MCF 10A (cell line): ENCODE data around the gene CHKB. TPM values are rescaled to one million over a fixed set of nuclear protein-coding genes. Genes with fewer than 3 reads are reported as not detected.

Experiments used
- BruUV-seq: library from RNA; stranded (reverse); fragments of 400-500 nt; replicated peaks from 2 replicates; lab custom pipeline; 2021; lab: Mats Ljungman, UMichigan
- CTCF ChIA-PET: fragments of 300-600 bp; sonication (Branson Sonifier 250); formaldehyde crosslinking; extraction: SDS; loops from one replicate; lab custom pipeline; 2021; ENCODE audit warnings: antibody characterized with exemption, inconsistent platforms; lab: Yijun Ruan, JAX
- POLR2A ChIA-PET: fragments of 300-600, 350-650 bp; sonication (Branson Sonifier 250); formaldehyde crosslinking; extraction: SDS; loops from one replicate; lab custom pipeline; 2020; ENCODE audit warnings: antibody characterized with exemption, inconsistent platforms; lab: Yijun Ruan, JAX
- DNase-seq: peaks from one replicate; pipeline ENCODE4 v3.0.0-alpha.2; 2018; ENCODE audit not compliant: unreplicated experiment
- H3K27ac Mint-ChIP-seq: one replicate; pipeline ENCODE4 v1.8.0; 2022; ENCODE audit warnings: mild to moderate bottlenecking, low read depth, mixed read lengths; ENCODE audit not compliant: unreplicated experiment
- H3K27me3 Mint-ChIP-seq: one replicate; pipeline ENCODE4 v1.8.0; 2022; ENCODE audit warnings: mixed read lengths; ENCODE audit not compliant: insufficient read depth, unreplicated experiment
- H3K36me3 Mint-ChIP-seq: one replicate; pipeline ENCODE4 v1.8.0; 2022; ENCODE audit warnings: mild to moderate bottlenecking, moderate library complexity, mixed read lengths; ENCODE audit not compliant: insufficient read depth, unreplicated experiment
- H3K4me1 Mint-ChIP-seq: one replicate; pipeline ENCODE4 v1.8.0; 2022; ENCODE audit warnings: mixed read lengths; ENCODE audit not compliant: insufficient read depth, unreplicated experiment
- H3K4me3 Mint-ChIP-seq: one replicate; pipeline ENCODE4 v1.8.0; 2022; ENCODE audit warnings: mild to moderate bottlenecking, moderate library complexity, mixed read lengths; ENCODE audit not compliant: unreplicated experiment
- H3K9me3 Mint-ChIP-seq: one replicate; pipeline ENCODE4 v1.8.0; 2022; ENCODE audit warnings: mixed read lengths; ENCODE audit not compliant: unreplicated experiment
- CTCF ChIP-seq: fragments of 200-600 bp; IDR thresholded peaks from one replicate; pipeline ENCODE4 v1.8.0; 2022; ENCODE audit warnings: antibody characterized with exemption, mild to moderate bottlenecking; ENCODE audit not compliant: unreplicated experiment
- intact Hi-C: fragments of 100-400 bp; cut with micrococcal nuclease; formaldehyde crosslinking; loops from 2 replicates; pipeline ENCODE4 v1.14.1; 2022
- total RNA-seq: library from RNA; stranded (reverse); gene quantifications from 2 replicates; pipeline ENCODE4 v1.2.3, GENCODE V29; 2022

The CHKB gene
- total RNA-seq, 1 experiment from 2014 or later = 60.6 TPM

- Mint-ChIP-seq H3K27ac (peak overlapping the region; percentile 47), H3K36me3 (peaks cover 10% of the 10 kb centered on the region), H3K4me1 (peaks cover 31% of the 10 kb centered on the region), H3K4me3 (peak overlapping the region; percentile 68), H3K27me3 (no peaks in the 10 kb centered on the region), H3K9me3 (no peaks in the 10 kb centered on the region)
- no TSS peak for BruUV-seq
- ChIA-PET CTCF (interaction anchor here (0.6 to 5.8 kb wide), 6 partner anchors 42 to 281 kb away, joined by 3 to 46 read pairs (median 6); no protein-coding TSS in a partner anchor), POLR2A (interaction anchor here (1.1 to 3.3 kb wide), 10 partner anchors 39 to 379 kb away, joined by 3 to 74 read pairs (median 8); partner anchors contain the start of genes CHKB, LMF2, NCAPH2 and SCO2)
- TF ChIP-seq CTCF = no peak
- intact Hi-C loops = loop anchor here (5.0 kb wide), 2 partner anchors 116 to 371 kb away; partner anchors contain the start of genes HDAC10, LMF2 and NCAPH2
- DNase-seq = peak; percentile 74
These were observed 40.2 kb upstream of the CHKB start for GRCh38 chr22:50622723-50623327.

DNA sequence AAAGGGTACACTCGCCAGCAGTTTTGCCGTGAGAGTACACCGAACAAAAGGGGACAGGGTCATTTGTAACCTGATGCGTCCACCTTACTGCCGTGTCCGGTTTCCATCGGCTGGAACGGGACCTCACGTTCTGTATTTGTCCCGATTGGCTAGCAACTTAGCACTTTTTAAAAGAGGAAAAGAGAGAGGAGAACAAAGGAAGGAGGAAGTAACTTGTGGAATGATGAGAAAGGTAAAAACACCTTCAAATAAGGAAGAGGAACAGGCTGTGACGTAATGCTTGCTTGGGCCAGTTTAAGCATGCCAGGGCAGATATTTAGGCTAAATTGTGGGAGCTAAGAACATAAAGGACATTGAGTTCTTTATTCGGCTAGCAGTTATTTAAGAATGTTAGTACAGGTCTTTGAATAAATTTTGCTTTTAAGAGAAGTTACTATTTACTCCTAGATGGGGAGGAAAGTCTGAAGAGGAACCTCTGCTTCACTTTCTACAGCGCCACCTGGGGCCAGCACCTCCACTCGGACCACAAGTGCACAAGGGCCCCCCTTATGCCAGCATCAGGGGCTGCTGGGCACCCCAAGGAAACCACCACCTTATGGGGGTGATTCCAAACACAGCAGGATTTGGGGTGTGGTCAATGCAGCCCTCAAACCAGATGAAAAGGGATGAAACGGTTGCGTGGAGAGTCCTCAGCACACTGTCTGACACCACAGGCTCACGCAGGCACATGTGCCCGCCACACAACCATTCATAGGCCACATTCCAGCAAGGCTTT, 39.5 kb upstream of the CHKB start:
- Mint-ChIP-seq H3K9me3 (no peaks in the 10 kb centered on the region), H3K4me1 (peaks cover 31% of the 10 kb centered on the region), H3K27ac (peak overlapping the region; percentile 47), H3K27me3 (no peaks in the 10 kb centered on the region), H3K4me3 (peak overlapping the region; percentile 68), H3K36me3 (peaks cover 10% of the 10 kb centered on the region)
- POLR2A ChIA-PET = interaction anchor here (0.6 to 3.3 kb wide), 22 partner anchors 12 to 378 kb away, joined by 3 to 74 read pairs (median 5); partner anchors contain the start of genes CHKB, HDAC10, LMF2 and NCAPH2
- no TSS peak for BruUV-seq
- TF ChIP-seq CTCF = no peak
- peak; percentile 41 for DNase-seq
- intact Hi-C loops = loop anchor here (2.0 to 5.0 kb wide), 5 partner anchors 39 to 370 kb away; partner anchors contain the start of genes CHKB, HDAC10, LMF2 and NCAPH2
- CTCF ChIA-PET = interaction anchor here (0.6 to 3.4 kb wide), 13 partner anchors 10 to 281 kb away, joined by 3 to 13 read pairs (median 4); partner anchors contain the start of genes LMF2 and NCAPH2

DNA sequence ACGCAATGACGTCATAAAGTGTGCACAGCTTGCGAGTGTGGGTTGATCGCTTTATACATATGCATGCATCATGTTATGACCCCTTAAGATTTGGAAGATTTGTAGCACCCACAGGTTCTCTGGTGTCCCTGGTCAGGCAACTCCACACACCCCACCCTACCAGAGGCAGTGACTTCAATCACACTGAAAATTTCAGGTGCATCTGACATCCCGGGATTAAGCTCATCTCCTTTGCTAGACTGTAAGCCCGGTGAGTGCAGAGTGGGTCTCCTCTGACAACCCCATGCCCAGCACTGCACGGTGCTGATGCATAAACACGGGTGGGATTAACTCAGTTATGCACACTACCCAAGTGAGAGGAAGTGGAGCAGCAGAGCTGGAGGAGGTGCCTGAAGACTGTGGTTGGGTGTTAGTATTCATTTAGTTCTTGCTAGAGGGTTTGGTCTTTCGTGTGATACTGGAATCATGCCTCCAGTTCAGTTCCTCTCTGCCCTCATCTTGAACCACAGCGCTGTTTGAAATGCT, 38.8 kb upstream of the CHKB start:
- Mint-ChIP-seq H3K27me3 (no peaks in the 10 kb centered on the region), H3K4me1 (peaks cover 27% of the 10 kb centered on the region), H3K27ac (no peak overlapping the region), H3K9me3 (no peaks in the 10 kb centered on the region), H3K36me3 (peaks cover 10% of the 10 kb centered on the region), H3K4me3 (peak overlapping the region; percentile 68)
- ChIA-PET CTCF (interaction anchor here (0.7 to 3.4 kb wide), 26 partner anchors 9 to 369 kb away, joined by 3 to 17 read pairs (median 4); partner anchors contain the start of genes LMF2, NCAPH2, SCO2 and SYCE3), POLR2A (interaction anchor here (0.6 to 3.3 kb wide), 28 partner anchors 12 to 377 kb away, joined by 3 to 74 read pairs (median 5); partner anchors contain the start of genes CHKB, HDAC10, KLHDC7B and LMF2)
- intact Hi-C loops = loop anchor here (2.0 to 5.0 kb wide), 5 partner anchors 39 to 369 kb away; partner anchors contain the start of genes CHKB, HDAC10, LMF2 and NCAPH2
- no peak for TF ChIP-seq CTCF
- BruUV-seq = TSS peak; percentile 19
- DNase-seq = peak; percentile 33
